Spleen (tissue), 7 donors: ENCODE measurements around the gene LRP1-AS.

ENCODE experiments used
- CTCF ChIP-seq, 11 experiments: fragments of 200-600 bp in 7 of 11; fragments of 450-650 bp in 4 of 11; sonication (generic) in 4 of 11; IDR thresholded peaks in 8 of 11; conservative IDR thresholded peaks in 3 of 11; 1 replicate in 7 of 11; 2 replicates in 4 of 11; pipeline versions ENCODE4 v1.4.0 to v1.8.0; 2016 to 2021; ENCODE audit warnings: antibody characterized with exemption in 11 of 11, inconsistent platforms in 4 of 11, mild to moderate bottlenecking in 1 of 11
- POLR2A ChIP-seq, 3 donors: fragments of 450-650 bp; IDR thresholded peaks; one replicate each; pipeline ENCODE4 v1.5.1; 2017; ENCODE audit warnings: antibody characterized with exemption in 3 of 3, mild to moderate bottlenecking in 1 of 3
- POLR2AphosphoS5 ChIP-seq, 3 donors: sonication (generic); formaldehyde crosslinking; IDR thresholded peaks; one replicate each; pipeline ENCODE4 v1.5.1; 2017; ENCODE audit warnings: antibody characterized with exemption in 3 of 3
- donor health status: DM: no; HTN: no; CAD: no; lungs with moderate emphysema.
- donor health status: DM: no; HTN: no; CAD: no.
- donor health status: DM: no; HTN: no; CAD: no.

- TF ChIP-seq CTCF (IDR thresholded peaks at IDR 0.05 in 8 of 11, conservative IDR thresholded peaks at IDR 0.05 in 3 of 11) (no peak), POLR2AphosphoS5 (IDR thresholded peaks at IDR 0.05) (peak; percentile 52 to 68 (median 59)), POLR2A (IDR thresholded peaks at IDR 0.05) (no peak)
Measured at GRCh38 chr12:57096099-57096572, 51.3 kb downstream of the LRP1-AS start.
